ENCODE measurements around the gene TTLL9. TPM values are rescaled to one million over a fixed set of nuclear protein-coding genes. Genes with fewer than 3 reads are reported as not detected.

The TTLL9 gene
- total and polyA plus RNA-seq, 2 of the 13 experiments (the other 11 are each of a cell fraction or from before 2014, with no cell fraction given), result not detected

GRCh38 chr20:31906001-31906400 is 35.6 kb downstream of the TTLL9 start:
- H3K4me2 ChIP-seq (ENCODE audit: low read depth, low read length), result no peak overlapping the region
- ATAC-seq (peak; percentile 49), DNase-seq (ENCODE audit: low spot score) (no peak), FAIRE-seq (no peak)
- no peaks in the 10 kb centered on the region for H3K79me2 ChIP-seq (ENCODE audit: insufficient read depth, low read length)
- ChIA-PET CTCF (ENCODE audit: low intra/inter-chr PET ratio, low total read pairs) (no interaction called here), POLR2A (no interaction called here)
- peaks cover 0 to 22% of the 10 kb centered on the region in 2 experiments; a peak in 3 of 5 replicates for H3K27me3 ChIP-seq (ENCODE audit: control insufficient read depth in 1 of 2, insufficient read depth in 2 of 2, low read length in 2 of 2)
- WGBS (ENCODE audit: low lambda C conversion rate), result 36% methylated on average over 2 of the region's 5 CpGs
- intact Hi-C loops (cut with micrococcal nuclease; ENCODE audit: unreplicated experiment), result no loop called here
- no peak overlapping the region for H3K27ac ChIP-seq (ENCODE audit: extremely low read length, insufficient read depth, low read length)
- no peaks in the 10 kb centered on the region for H3K4me1 ChIP-seq (ENCODE audit: insufficient read depth, low read length)
- H3K36me3 ChIP-seq (replicated peaks in 1 of 2; ENCODE audit: control insufficient read depth in 1 of 2, insufficient read depth in 2 of 2, low read length in 2 of 2), result no peaks in the 10 kb centered on the region
- no peak overlapping the region for H2AFZ ChIP-seq (ENCODE audit: low read length)
- no TSS peak for BruUV-seq (replicated peaks)
- no peaks in the 10 kb centered on the region for H3K9me3 ChIP-seq (ENCODE audit: low read length)
- no peak overlapping the region for H3K4me3 ChIP-seq (replicated peaks in 1 of 3; ENCODE audit: insufficient read depth in 1 of 3, low read depth in 2 of 3, low read length in 3 of 3)
- in situ Hi-C loops (cut with HindIII; ENCODE audit: extremely low pct_ligation_motif_present, low pct_unique_long_range_greater_than_20kb), result no loop called here
- no peak overlapping the region for H3K9ac ChIP-seq (ENCODE audit: insufficient read depth, low read depth, low read length)
- no peak for TF ChIP-seq GABPA (IDR thresholded peaks at IDR 0.05; ENCODE audit: low read depth, low read length)
- TF ChIP-seq GABPA (CRISPR knock-in tag; IDR thresholded peaks at IDR 0.05; ENCODE audit: low read depth), result no peak
- TF ChIP-seq IKZF1 (IDR thresholded peaks at IDR 0.05), result no peak
- TF ChIP-seq ZNF513 (CRISPR knock-in tag; conservative IDR thresholded peaks at IDR 0.05), result no peak
- no peak for TF ChIP-seq TSC22D2 (CRISPR knock-in tag; IDR thresholded peaks at IDR 0.05; ENCODE audit: borderline replicate concordance)
- TF ChIP-seq SNAPC4 (CRISPR knock-in tag; IDR thresholded peaks at IDR 0.05), result no peak
- no peak for TF ChIP-seq JDP2 (CRISPR knock-in tag; IDR thresholded peaks at IDR 0.05; ENCODE audit: borderline replicate concordance)
- TF ChIP-seq PHF21A (CRISPR knock-in tag; IDR thresholded peaks at IDR 0.05), result no peak
- no peak for TF ChIP-seq NCOA2 (CRISPR knock-in tag; IDR thresholded peaks at IDR 0.05)
- TF ChIP-seq CCAR2 (optimal IDR thresholded peaks at IDR 0.05; ENCODE audit: low read depth, low read length), result no peak
- TF ChIP-seq ZBTB46 (CRISPR knock-in tag; IDR thresholded peaks at IDR 0.05; ENCODE audit: borderline replicate concordance), result no peak
- no peak for TF ChIP-seq PTBP1 (IDR thresholded peaks at IDR 0.05; ENCODE audit: low read depth, low read length, poor library complexity, severe bottlenecking)
- TF ChIP-seq TRIM24 (CRISPR knock-in tag; IDR thresholded peaks at IDR 0.05), result no peak
- TF ChIP-seq CBX2 (IDR thresholded peaks at IDR 0.05; ENCODE audit: low read depth, low read length), result no peak
- TF ChIP-seq CBX2 (CRISPR knock-in tag; IDR thresholded peaks at IDR 0.05; ENCODE audit: low read depth), result no peak
- no peak for TF ChIP-seq SMARCE1 (IDR thresholded peaks at IDR 0.05; ENCODE audit: borderline replicate concordance)
- no peak for TF ChIP-seq MAFK (conservative IDR thresholded peaks at IDR 0.05 in 1 of 2, IDR thresholded peaks at IDR 0.05 in 1 of 2; ENCODE audit: low read length in 2 of 2)
- TF ChIP-seq DPF2 (CRISPR knock-in tag; IDR thresholded peaks at IDR 0.05; ENCODE audit: borderline replicate concordance, low read depth), result no peak
- TF ChIP-seq KDM2A (CRISPR knock-in tag; IDR thresholded peaks at IDR 0.05; ENCODE audit: borderline replicate concordance, low read depth), result no peak
- no peaks in the 10 kb centered on the region for H4K20me1 ChIP-seq (ENCODE audit: insufficient read depth, low read length)

All from HepG2 (cell line).